Measurements from ENCODE around the gene CRLF1. TPM values are rescaled to one million over a fixed set of nuclear protein-coding genes. Genes with fewer than 3 reads are reported as not detected.

The CRLF1 gene
- total and polyA plus RNA-seq, 8 donors, result 2.6 to 15.9 (median 12.3) TPM; not detected in 1

DNA sequence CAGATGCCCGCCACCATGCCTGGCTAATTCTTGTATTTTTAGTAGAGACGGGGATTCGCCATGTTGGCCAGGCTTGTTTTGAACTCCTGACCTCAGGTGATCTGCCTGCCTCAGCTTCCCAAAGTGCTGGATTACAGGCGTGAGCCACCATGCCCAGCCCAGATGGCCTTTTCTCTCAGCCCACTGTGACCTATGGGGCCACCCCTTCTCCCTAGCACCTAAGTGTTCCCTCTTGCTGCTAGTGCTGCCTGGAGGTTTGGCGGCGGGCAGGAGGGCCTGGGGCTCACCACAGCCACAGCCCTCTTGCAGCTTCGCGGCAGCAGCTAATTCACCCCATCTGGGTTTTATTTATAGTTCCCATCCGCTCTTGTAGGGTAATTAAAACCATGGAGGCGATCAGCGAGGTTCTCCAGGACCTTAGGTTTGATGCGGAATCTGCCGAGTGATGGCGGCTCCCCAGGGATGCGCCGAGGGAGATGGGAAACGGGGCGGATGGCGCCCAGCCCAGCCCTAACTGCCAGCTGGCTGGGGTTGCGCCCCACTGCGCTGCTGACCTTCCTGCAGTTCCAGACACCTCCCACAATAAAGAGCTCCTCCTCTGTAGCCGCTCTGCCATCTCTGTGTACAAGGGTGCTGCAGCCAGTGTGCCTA is 14.7 kb downstream of the CRLF1 start:
- DNase-seq, result no peak
- H3K27me3 ChIP-seq, result peaks cover 0 to 22% (median 14%) of the 10 kb centered on the region in 3 donors
- WGBS, 5 donors, result 93 to 97% (median 96%) methylated on average over 22 of the region's 22 CpGs
- TF ChIP-seq, protein P1, sequence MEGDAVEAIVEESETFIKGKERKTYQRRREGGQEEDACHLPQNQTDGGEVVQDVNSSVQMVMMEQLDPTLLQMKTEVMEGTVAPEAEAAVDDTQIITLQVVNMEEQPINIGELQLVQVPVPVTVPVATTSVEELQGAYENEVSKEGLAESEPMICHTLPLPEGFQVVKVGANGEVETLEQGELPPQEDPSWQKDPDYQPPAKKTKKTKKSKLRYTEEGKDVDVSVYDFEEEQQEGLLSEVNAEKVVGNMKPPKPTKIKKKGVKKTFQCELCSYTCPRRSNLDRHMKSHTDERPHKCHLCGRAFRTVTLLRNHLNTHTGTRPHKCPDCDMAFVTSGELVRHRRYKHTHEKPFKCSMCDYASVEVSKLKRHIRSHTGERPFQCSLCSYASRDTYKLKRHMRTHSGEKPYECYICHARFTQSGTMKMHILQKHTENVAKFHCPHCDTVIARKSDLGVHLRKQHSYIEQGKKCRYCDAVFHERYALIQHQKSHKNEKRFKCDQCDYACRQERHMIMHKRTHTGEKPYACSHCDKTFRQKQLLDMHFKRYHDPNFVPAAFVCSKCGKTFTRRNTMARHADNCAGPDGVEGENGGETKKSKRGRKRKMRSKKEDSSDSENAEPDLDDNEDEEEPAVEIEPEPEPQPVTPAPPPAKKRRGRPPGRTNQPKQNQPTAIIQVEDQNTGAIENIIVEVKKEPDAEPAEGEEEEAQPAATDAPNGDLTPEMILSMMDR (IDR thresholded peaks at IDR 0.05), result no peak
- TF ChIP-seq POLR2A (IDR thresholded peaks at IDR 0.05) (no peak), POLR2AphosphoS5 (IDR thresholded peaks at IDR 0.05) (no peak), EP300 (IDR thresholded peaks at IDR 0.05) (no peak)
- intact Hi-C loops (cut with DNase I; ENCODE audit: low total_unique reads), result loop anchor here (5.0 kb wide), 1 partner anchor 255 kb away; no protein-coding TSS in a partner anchor
- H3K9me3 ChIP-seq, result no peaks in the 10 kb centered on the region
- H3K27ac ChIP-seq, result no peak overlapping the region
- H3K4me1 ChIP-seq, result peaks cover 27 to 58% (median 49%) of the 10 kb centered on the region in 4 donors
- H3K4me3 ChIP-seq, result no peak overlapping the region
- peaks cover 8 to 20% (median 16%) of the 10 kb centered on the region in 4 donors for H3K36me3 ChIP-seq

DNA sequence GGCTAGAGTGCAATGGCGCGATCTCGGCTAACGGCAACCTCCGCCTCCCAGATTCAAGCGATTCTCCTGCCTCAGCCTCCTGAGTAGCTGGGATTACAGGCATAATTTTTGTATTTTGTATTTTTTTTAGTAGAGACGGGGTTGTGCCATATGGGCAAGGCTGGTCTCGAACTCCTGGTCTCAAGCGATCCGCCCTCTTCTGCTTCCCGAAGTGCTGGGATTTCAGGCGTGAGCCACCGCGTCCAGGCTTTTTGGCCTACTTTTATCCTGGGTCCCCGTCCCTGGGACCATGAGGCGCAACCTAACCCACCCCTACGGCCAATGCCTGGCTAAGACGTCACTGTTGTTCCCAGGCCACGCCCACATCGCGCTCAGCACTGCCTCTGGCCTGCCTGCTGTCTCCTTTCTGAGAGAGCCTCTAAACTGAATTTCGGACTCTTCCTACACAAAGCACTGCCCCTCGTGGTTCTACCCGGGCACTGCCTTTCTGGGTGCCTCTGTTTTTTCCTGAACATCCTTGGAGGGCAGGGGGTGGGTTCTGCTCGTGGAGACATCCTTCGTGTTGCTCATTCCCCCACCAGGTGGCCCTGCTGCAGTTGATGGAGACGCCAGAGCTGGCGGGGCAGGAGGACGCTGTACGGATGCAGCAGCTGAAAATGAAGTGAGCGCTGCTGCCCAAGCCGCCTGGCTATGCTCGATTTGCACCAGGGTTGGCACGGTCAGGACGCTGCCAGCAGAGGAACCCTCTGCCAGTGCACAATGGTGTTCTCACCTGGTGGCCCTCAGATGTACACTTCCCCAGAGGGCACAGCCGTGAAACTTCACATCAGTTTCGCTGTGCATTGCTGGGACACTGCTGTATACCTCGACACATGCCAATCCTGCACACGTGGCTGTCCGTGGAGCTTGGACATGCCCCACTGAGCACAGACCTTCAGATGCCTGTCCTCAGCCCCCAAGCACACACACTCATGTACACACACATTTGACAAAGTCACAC is 16.0 kb downstream of the CRLF1 start:
- H3K27ac ChIP-seq, result peak overlapping the region in 4 of 5 donors; percentile 84 to 92 (median 90)
- no peak for TF ChIP-seq EP300 (IDR thresholded peaks at IDR 0.05)
- TF ChIP-seq POLR2AphosphoS5 (IDR thresholded peaks at IDR 0.05), result no peak
- no peak for TF ChIP-seq POLR2A (IDR thresholded peaks at IDR 0.05)
- TF ChIP-seq, protein P1 (IDR thresholded peaks at IDR 0.05), result no peak
- H3K36me3 ChIP-seq, result peaks cover 8 to 20% (median 16%) of the 10 kb centered on the region in 4 donors
- DNase-seq, result peak in 1 of 2 donors; percentile 92
- peak overlapping the region in 1 of 4 donors; percentile 93 for H3K4me3 ChIP-seq
- peaks cover 27 to 53% (median 46%) of the 10 kb centered on the region in 4 donors for H3K4me1 ChIP-seq
- WGBS, 5 donors, result 78 to 89% (median 84%) methylated on average over 37 to 40 of the region's 40 CpGs
- peaks cover 0 to 11% (median 6%) of the 10 kb centered on the region in 3 donors for H3K27me3 ChIP-seq
- no peaks in the 10 kb centered on the region for H3K9me3 ChIP-seq
- intact Hi-C loops (cut with DNase I; ENCODE audit: low total_unique reads), result loop anchor here (5.0 kb wide), 1 partner anchor 257 kb away; no protein-coding TSS in a partner anchor

DNA sequence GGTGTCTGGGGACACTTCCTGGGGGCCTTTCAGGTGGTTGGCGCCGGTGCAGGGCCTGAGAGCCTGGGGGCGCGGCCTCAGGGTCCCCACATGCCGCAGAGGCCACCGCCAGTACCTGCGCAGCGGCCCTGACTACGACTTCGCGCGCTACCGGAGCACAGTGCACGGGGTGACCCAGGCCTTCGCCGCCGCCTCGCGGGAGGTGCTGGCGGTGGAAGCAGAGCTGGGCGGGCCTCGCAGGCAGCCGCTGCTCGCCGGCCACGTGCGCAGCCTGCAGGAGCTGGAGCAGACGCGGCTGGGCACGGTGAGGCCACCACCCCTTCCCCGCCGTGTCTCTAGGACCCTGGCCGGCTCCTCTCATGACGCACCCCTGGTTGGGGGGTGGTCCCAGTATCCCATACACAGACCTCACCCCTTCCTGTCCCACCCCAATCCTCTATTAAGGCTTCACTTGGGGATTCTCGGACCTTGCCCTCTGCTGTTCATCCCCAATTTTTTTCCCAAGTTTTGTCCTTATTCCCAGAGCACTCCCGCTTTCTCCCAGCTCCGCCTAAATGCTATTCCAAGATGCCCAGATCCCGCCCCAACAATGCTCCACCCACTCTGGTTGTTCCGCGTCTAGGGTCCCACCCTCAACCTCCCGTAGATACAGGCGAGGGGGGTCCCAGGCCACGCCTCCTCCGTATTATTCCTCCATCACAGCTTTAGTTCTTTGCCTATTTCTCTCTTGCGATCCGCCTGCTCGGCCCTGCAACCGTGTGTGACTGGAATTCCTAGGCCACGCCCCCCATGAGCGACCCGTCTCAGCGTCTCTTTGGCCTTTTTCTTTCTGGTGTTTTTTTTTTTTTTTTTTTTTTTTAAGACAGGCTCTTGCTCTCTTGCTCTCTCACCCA is 17.0 kb downstream of the CRLF1 start:
- Histone ChIP-seq H3K9me3 (no peaks in the 10 kb centered on the region), H3K36me3 (peaks cover 8 to 20% (median 16%) of the 10 kb centered on the region in 4 donors)
- TF ChIP-seq POLR2AphosphoS5 (IDR thresholded peaks at IDR 0.05) (peak in 1 of 3 donors; percentile 32), EP300 (IDR thresholded peaks at IDR 0.05) (no peak)
- TF ChIP-seq, protein P1 (IDR thresholded peaks at IDR 0.05), result peak in 2 of 7 experiments; percentile 23 to 28

More for the DNA sequence above, 17.0 kb downstream of the CRLF1 start:
- peak overlapping the region; percentile 73 to 92 (median 90) for H3K27ac ChIP-seq
- peak; percentile 74 to 92 for DNase-seq
- intact Hi-C loops (cut with DNase I; ENCODE audit: low total_unique reads), result loop anchor here (5.0 kb wide), 1 partner anchor 258 kb away; no protein-coding TSS in a partner anchor
- peak overlapping the region; percentile 73 to 93 (median 90) for H3K4me3 ChIP-seq
- 11 to 33% (median 16%) methylated on average over 20 to 52 of the region's 52 CpGs for WGBS, 5 donors
- peaks cover 0 to 1% (median 0%) of the 10 kb centered on the region in 3 donors for H3K27me3 ChIP-seq
- H3K4me1 ChIP-seq, result peaks cover 20 to 45% (median 38%) of the 10 kb centered on the region in 4 donors

Data from stomach (tissue), 9 donors.